Heart left ventricle (tissue), 16 donors: ENCODE measurements around the gene MEIKIN. TPM values are rescaled to one million over a fixed set of nuclear protein-coding genes. Genes with fewer than 3 reads are reported as not detected.
A peak's percentile ranks its signal among the peaks of the same experiment; 100 is the strongest.

Source experiments
- ATAC-seq, 4 donors: fragments of 200-7000 bp; cut with Tn5 transposase; one replicate each; pipeline ENCODE4 v1.9.1; 2020 to 2022; ENCODE audit warnings: moderate library complexity in 4 of 4, mild to moderate bottlenecking in 3 of 4, moderate number of reproducible peaks in 1 of 4
- DNase-seq, 5 donors: peaks; one replicate each; pipeline ENCODE4 v3.0.0-alpha.2; 2020
- H3K27ac ChIP-seq, 12 donors: fragments of 200-600 bp; sonication (generic) in 4 of 12; one replicate each; pipeline versions ENCODE4 v1.5.0 to v1.8.0; 2016 to 2022; ENCODE audit warnings: mild to moderate bottlenecking in 2 of 12
- H3K27me3 ChIP-seq, 9 donors: fragments of 200-600 bp; sonication (generic) in 2 of 9; one replicate each; pipeline versions ENCODE4 v1.5.1 to v1.8.0; 2016 to 2022; ENCODE audit warnings: mild to moderate bottlenecking in 3 of 9
- H3K36me3 ChIP-seq, 9 donors: fragments of 200-600 bp; sonication (generic) in 2 of 9; one replicate each; pipeline versions ENCODE4 v1.5.0 to v1.8.0; 2018 to 2022; ENCODE audit warnings: mild to moderate bottlenecking in 2 of 9
- H3K4me1 ChIP-seq, 12 donors: fragments of 200-600 bp; sonication (generic) in 4 of 12; one replicate each; pipeline versions ENCODE4 v1.5.0 to v1.8.0; 2016 to 2022; ENCODE audit warnings: mild to moderate bottlenecking in 3 of 12
- H3K4me3 ChIP-seq, 12 donors: fragments of 200-600 bp; sonication (generic) in 4 of 12; one replicate each; pipeline versions ENCODE4 v1.5.0 to v1.8.0; 2017 to 2022; ENCODE audit warnings: mild to moderate bottlenecking in 9 of 12, moderate library complexity in 4 of 12
- H3K9me3 ChIP-seq, 12 donors: fragments of 200-600 bp; sonication (generic) in 4 of 12; one replicate each; pipeline versions ENCODE4 v1.5.0 to v1.8.0; 2016 to 2022; ENCODE audit warnings: mild to moderate bottlenecking in 1 of 12
- POLR2A ChIP-seq, 2 donors: fragments of 450-650 bp; IDR thresholded peaks; one replicate each; pipeline ENCODE4 v1.6.1; 2017; ENCODE audit warnings: antibody characterized with exemption in 2 of 2, mild to moderate bottlenecking in 2 of 2, moderate library complexity in 2 of 2
- WGBS, 4 donors: extraction: QIAGEN DNeasy Blood & Tissue Kit in 2 of 4; methylation state at CpG; one replicate each; pipeline versions ENCODE4 v1.1.5 to v1.1.7; 2013 to 2018; 5-methylcytosine and 5-hydroxymethylcytosine counted together
- intact Hi-C, 10 donors: fragments of 100-400 bp; cut with DNase I; formaldehyde crosslinking; loops; one replicate each; pipeline versions ENCODE4 v1.11.1 to v1.14.2; 2022
- polyA plus RNA-seq, 2 donors: library from polyadenylated mRNA; stranded (reverse); fragments of 200-250 nt; gene quantifications; one replicate each; pipeline ENCODE4 v1.2.3, GENCODE V29; 2013
- total RNA-seq, 9 donors: library from RNA; depleted of rRNA in 2 of 9; stranded (reverse); fragments of >200 nt in 2 of 9; fragmentation: NEBNext Ultra II Directional in 3 of 9; extraction: Animal tissue kit (Norgen Biotek cat#: 25700) in 3 of 9; gene quantifications; one replicate each; pipeline versions ENCODE4 v1.1.0 to v1.2.4, GENCODE V29; 2016 to 2023
- TF ChIP-seq, protein P1 (sequence below), 12 donors: fragments of 200-600 bp; sonication (generic) in 4 of 12; IDR thresholded peaks; one replicate each; pipeline versions ENCODE4 v1.5.0 to v1.8.0; 2018 to 2022; ENCODE audit warnings: antibody characterized with exemption in 12 of 12, mild to moderate bottlenecking in 5 of 12
- donor health status: ischemic (EF 13 %, LVEDD 7.1; RV severe dilation, severe dysfunction).
- donor health status: healthy with polysubstance abuse.
- donor health status: DM: no; HTN: yes; CAD: no.
- donor health status: DM: no; HTN: no; CAD: no.
- donor health status: ischemic (EF 25% LVEDD 6.9; RV normal size, moderate dysfunction).
- donor health status: ischemic (EF 25% LVEDD 5.7; RV mildly dilated, moderate dysfunction).
- donor health status: healthy.
- donor health status: DM: yes; HTN: yes; CAD: no.
- donor health status: ischemic (EF 35%, LVEDD 5.7; RV mildly dilated, moderate dysfunction).
- donor health status: nonischemic (EF 11% LVEDD 7.7; RV severe dilation, severe dysfunction).
- donor health status: DM: yes; HTN: yes; CAD: no.
- donor health status: PGD.
- donor health status: ischemic (EF 29% LVEDD 5.4; RV normal size, mild dysfunction).
- donor health status: nonischemic (EF 23%, LVEDD 6.1; RV moderate dilation, normal function).

The MEIKIN gene
- total and polyA plus RNA-seq, 11 donors, result 0.07 to 0.63 TPM; not detected in 9

DNA sequence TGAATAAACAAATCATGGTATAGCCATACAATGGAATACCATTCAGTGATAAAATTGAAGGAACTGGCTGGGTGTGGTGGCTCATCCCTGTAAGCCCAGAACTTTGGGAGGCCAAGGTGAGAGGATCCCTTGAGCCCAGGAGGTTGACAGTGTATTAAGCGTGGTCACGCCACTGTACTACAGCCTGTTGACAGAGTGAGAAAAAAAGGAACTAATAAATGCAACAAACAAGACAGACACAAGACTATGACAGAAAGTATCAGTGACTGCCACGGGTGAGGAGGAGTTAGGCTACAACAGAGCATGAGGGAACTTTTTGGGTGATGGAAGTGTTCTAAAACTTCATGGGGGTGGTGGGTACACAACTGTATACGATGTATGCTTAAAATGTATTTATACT lies 150.9 kb downstream of the MEIKIN start:
- peak overlapping the region in 9 of 12 donors; percentile 86 to 99 (median 96) for H3K4me3 ChIP-seq
- peak overlapping the region in 5 of 12 donors; percentile 1 to 100 (median 99) for H3K27ac ChIP-seq
- peaks cover 0 to 6% (median 0%) of the 10 kb centered on the region in 9 donors for H3K36me3 ChIP-seq
- DNase-seq (no peak), ATAC-seq (no peak)
- peaks cover 0 to 66% (median 43%) of the 10 kb centered on the region in 12 donors for H3K4me1 ChIP-seq
- no peaks in the 10 kb centered on the region for H3K9me3 ChIP-seq
- WGBS, 4 donors, result 61 to 74% (median 69%) methylated on average over 4 of the region's 4 CpGs
- intact Hi-C loops, result loop anchor here in 6 of 10 donors (10.0 kb wide), 4 partner anchors 90 to 210 kb away; partner anchors contain the start of gene RAPGEF6 (in 2 of the 6)
- H3K27me3 ChIP-seq, result no peaks in the 10 kb centered on the region
- TF ChIP-seq, protein P1, sequence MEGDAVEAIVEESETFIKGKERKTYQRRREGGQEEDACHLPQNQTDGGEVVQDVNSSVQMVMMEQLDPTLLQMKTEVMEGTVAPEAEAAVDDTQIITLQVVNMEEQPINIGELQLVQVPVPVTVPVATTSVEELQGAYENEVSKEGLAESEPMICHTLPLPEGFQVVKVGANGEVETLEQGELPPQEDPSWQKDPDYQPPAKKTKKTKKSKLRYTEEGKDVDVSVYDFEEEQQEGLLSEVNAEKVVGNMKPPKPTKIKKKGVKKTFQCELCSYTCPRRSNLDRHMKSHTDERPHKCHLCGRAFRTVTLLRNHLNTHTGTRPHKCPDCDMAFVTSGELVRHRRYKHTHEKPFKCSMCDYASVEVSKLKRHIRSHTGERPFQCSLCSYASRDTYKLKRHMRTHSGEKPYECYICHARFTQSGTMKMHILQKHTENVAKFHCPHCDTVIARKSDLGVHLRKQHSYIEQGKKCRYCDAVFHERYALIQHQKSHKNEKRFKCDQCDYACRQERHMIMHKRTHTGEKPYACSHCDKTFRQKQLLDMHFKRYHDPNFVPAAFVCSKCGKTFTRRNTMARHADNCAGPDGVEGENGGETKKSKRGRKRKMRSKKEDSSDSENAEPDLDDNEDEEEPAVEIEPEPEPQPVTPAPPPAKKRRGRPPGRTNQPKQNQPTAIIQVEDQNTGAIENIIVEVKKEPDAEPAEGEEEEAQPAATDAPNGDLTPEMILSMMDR (IDR thresholded peaks at IDR 0.05), result no peak
- no peak for TF ChIP-seq POLR2A (IDR thresholded peaks at IDR 0.05)

DNA sequence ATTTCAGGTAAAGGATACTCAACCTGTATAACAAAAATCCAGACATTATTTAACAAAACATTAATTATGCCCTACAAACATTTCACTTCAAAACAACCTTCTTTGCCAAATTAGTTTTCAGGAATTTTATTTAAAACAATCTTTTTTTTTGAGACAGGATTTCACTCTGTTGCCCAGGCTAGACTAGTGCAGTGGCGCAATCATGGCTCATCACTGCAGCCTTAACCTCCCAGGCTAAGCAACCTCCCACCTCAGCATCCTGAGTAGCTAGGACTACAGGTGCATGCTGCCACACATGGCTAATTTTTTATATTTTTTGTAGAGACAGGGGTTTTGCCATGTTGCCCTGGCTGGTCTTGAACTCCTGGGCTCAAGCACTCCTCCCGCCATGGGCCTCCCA lies 152.6 kb downstream of the MEIKIN start:
- Histone ChIP-seq H3K4me1 (peaks cover 0 to 78% (median 44%) of the 10 kb centered on the region in 12 donors), H3K4me3 (no peak overlapping the region), H3K27me3 (no peaks in the 10 kb centered on the region), H3K36me3 (peaks cover 0 to 6% (median 0%) of the 10 kb centered on the region in 9 donors), H3K27ac (no peak overlapping the region), H3K9me3 (no peaks in the 10 kb centered on the region)
- WGBS, 4 donors, result 96 to 98% (median 98%) methylated on average over 2 of the region's 2 CpGs
- no peak for TF ChIP-seq POLR2A (IDR thresholded peaks at IDR 0.05)
- TF ChIP-seq, protein P1 (IDR thresholded peaks at IDR 0.05), result no peak
- no peak for DNase-seq
- ATAC-seq, result no peak
- intact Hi-C loops, result loop anchor here in 6 of 10 donors (10.0 kb wide), 4 partner anchors 88 to 208 kb away; partner anchors contain the start of gene RAPGEF6 (in 2 of the 6)

DNA sequence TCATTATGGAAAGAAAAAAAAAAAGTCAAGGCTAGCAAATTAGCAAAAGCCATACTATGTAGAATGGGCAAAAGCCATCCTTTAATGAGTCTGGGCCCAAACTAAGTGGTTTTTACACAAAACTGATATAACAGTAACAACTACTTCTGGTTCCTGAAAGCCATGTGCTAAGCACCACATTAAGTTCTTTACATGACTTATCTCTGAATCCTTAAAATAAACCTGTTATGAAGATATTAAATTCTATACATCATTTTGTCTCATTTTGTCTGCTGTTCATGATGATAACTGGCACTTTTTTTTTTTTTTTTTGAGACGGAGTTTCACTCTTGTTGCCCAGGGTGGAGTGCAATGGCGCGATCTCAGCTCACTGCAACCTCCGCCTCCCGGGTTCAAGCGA lies 153.6 kb downstream of the MEIKIN start:
- TF ChIP-seq, protein P1 (IDR thresholded peaks at IDR 0.05), result no peak
- TF ChIP-seq POLR2A (IDR thresholded peaks at IDR 0.05), result no peak
- 84 to 90% (median 87%) methylated on average over 6 of the region's 6 CpGs for WGBS, 4 donors
- DNase-seq (no peak), ATAC-seq (no peak)
- peaks cover 0 to 84% (median 47%) of the 10 kb centered on the region in 12 donors for H3K4me1 ChIP-seq
- H3K36me3 ChIP-seq, result peaks cover 0 to 6% (median 0%) of the 10 kb centered on the region in 9 donors
- no peak overlapping the region for H3K4me3 ChIP-seq
- no peak overlapping the region for H3K27ac ChIP-seq
- no peaks in the 10 kb centered on the region for H3K9me3 ChIP-seq
- H3K27me3 ChIP-seq, result no peaks in the 10 kb centered on the region
- intact Hi-C loops, result loop anchor here in 6 of 10 donors (10.0 kb wide), 4 partner anchors 87 to 207 kb away; partner anchors contain the start of gene RAPGEF6 (in 2 of the 6)

DNA sequence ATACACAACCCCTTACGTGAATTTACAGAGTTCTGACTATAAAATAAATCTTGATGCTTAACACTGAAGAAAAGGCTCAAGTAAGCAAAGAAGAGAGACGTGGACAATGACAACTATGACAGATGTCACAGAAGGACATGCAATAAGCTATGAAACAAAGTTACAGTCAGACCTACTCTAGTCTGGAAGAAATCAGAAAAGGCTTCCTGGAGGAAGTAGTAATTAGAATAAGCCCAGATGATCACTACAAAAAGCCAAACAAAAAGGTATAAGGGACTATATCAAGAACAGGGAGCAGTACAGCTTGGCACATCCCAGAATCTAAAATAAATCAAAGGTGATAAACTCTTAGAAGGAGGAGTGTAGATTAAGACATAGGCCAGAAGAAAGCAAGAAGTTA lies 154.9 kb downstream of the MEIKIN start:
- peaks cover 0 to 6% (median 0%) of the 10 kb centered on the region in 9 donors for H3K36me3 ChIP-seq
- H3K27ac ChIP-seq, result no peak overlapping the region
- TF ChIP-seq, protein P1 (IDR thresholded peaks at IDR 0.05), result no peak
- no peak for TF ChIP-seq POLR2A (IDR thresholded peaks at IDR 0.05)
- peaks cover 0 to 93% (median 52%) of the 10 kb centered on the region in 12 donors for H3K4me1 ChIP-seq
- no peaks in the 10 kb centered on the region for H3K27me3 ChIP-seq
- H3K4me3 ChIP-seq, result no peak overlapping the region
- intact Hi-C loops, result loop anchor here in 6 of 10 donors (10.0 kb wide), 4 partner anchors 86 to 206 kb away; partner anchors contain the start of gene RAPGEF6 (in 2 of the 6)
- WGBS, 4 donors, result 74 to 84% (median 82%) methylated on average over 2 of the region's 2 CpGs
- no peaks in the 10 kb centered on the region for H3K9me3 ChIP-seq
- ATAC-seq (no peak), DNase-seq (no peak)
